Measurements from ENCODE around the gene SCRN3.
"Not testable (repeated sequence)": the region's sequence is repeated elsewhere in the genome, so short reads cannot be mapped to it uniquely, and the experiment has no call there.

Gene SCRN3

DNA sequence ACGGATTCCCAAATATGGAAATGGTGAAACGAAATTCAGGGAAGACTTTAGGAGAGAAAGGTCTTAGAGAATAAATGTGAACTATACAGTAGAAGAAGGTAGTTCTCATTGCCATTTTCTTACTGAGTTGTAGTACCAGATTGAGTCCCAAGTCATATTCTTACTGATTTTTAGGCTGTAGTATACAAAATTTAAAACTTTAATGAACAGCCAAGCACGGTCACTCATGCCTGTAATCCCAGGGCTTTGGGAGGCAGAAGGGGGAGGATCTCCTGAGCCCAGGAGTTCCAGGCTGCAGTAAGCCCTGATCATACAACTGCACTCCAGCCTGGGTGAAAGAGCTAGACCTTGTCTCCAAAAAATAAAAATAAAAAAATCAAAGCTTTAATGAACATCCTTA, 2.2 kb downstream of the SCRN3 start:
- DNase-seq (ENCODE audit: extremely low read depth, insufficient read length) = no peak
- H3K36me3 ChIP-seq (ENCODE audit: control insufficient read depth, insufficient read depth, low read length) = no peaks in the 10 kb centered on the region; the same call in 1 of the 2 replicates
- TF ChIP-seq, protein P1, sequence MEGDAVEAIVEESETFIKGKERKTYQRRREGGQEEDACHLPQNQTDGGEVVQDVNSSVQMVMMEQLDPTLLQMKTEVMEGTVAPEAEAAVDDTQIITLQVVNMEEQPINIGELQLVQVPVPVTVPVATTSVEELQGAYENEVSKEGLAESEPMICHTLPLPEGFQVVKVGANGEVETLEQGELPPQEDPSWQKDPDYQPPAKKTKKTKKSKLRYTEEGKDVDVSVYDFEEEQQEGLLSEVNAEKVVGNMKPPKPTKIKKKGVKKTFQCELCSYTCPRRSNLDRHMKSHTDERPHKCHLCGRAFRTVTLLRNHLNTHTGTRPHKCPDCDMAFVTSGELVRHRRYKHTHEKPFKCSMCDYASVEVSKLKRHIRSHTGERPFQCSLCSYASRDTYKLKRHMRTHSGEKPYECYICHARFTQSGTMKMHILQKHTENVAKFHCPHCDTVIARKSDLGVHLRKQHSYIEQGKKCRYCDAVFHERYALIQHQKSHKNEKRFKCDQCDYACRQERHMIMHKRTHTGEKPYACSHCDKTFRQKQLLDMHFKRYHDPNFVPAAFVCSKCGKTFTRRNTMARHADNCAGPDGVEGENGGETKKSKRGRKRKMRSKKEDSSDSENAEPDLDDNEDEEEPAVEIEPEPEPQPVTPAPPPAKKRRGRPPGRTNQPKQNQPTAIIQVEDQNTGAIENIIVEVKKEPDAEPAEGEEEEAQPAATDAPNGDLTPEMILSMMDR (IDR thresholded peaks at IDR 0.05; ENCODE audit: insufficient read depth, low read length, poor library complexity, severe bottlenecking) = no peak
- H3K27me3 ChIP-seq (replicated peaks; ENCODE audit: control insufficient read depth, insufficient read depth, low read length) = no peaks in the 10 kb centered on the region
- H3K4me3 ChIP-seq (replicated peaks; ENCODE audit: low read depth, low read length) = no peak overlapping the region

DNA sequence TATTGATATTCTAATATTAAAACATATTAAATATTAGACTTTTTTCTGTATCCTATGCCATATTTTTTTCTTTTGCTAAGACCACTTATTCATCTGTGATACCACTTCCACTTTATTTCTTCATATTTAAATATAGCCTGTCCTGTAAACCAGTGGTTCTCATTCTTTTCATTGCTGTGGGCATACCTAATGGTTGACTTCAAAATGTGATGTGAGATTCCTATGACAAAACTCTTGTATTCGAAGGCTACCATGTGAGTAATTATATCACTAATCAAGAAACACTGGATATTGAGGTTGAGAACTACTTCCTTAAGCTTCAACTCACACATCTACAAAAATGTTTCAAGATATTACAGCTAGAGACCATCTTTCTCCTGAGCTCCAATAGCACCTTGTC, 3.6 kb downstream of the SCRN3 start:
- DNase-seq (ENCODE audit: extremely low read depth, insufficient read length) = no peak
- TF ChIP-seq, protein P1 (IDR thresholded peaks at IDR 0.05; ENCODE audit: insufficient read depth, low read length, poor library complexity, severe bottlenecking) = no peak
- H3K36me3 ChIP-seq (ENCODE audit: control insufficient read depth, insufficient read depth, low read length) = no peaks in the 10 kb centered on the region; the same call in 1 of the 2 replicates
- H3K27me3 ChIP-seq (replicated peaks; ENCODE audit: control insufficient read depth, insufficient read depth, low read length) = no peaks in the 10 kb centered on the region
- no peak overlapping the region for H3K4me3 ChIP-seq (replicated peaks; ENCODE audit: low read depth, low read length)

DNA sequence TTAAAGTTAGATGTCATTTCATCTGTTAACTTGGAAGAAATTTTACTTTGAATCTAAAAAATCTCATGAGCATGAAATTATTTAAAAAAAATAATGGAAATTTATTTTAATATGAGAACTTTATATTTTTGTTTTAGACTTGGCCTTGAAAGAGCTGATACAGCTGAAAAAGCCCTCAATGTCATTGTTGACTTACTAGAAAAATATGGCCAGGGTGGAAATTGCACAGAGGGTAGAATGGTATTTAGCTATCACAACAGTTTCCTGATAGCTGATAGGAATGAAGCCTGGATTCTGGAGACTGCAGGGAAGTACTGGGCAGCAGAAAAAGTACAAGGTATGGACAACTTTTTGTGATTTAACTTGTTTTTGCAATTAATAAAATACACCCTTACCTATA, 5.3 kb downstream of the SCRN3 start:
- Histone ChIP-seq H3K27me3 (replicated peaks; ENCODE audit: control insufficient read depth, insufficient read depth, low read length) (no peaks in the 10 kb centered on the region), H3K4me3 (replicated peaks; ENCODE audit: low read depth, low read length) (no peak overlapping the region), H3K36me3 (ENCODE audit: control insufficient read depth, insufficient read depth, low read length) (no peaks in the 10 kb centered on the region; the same call in 1 of the 2 replicates)
- no peak for DNase-seq (ENCODE audit: extremely low read depth, insufficient read length)
- TF ChIP-seq, protein P1 (IDR thresholded peaks at IDR 0.05; ENCODE audit: insufficient read depth, low read length, poor library complexity, severe bottlenecking) = no peak

DNA sequence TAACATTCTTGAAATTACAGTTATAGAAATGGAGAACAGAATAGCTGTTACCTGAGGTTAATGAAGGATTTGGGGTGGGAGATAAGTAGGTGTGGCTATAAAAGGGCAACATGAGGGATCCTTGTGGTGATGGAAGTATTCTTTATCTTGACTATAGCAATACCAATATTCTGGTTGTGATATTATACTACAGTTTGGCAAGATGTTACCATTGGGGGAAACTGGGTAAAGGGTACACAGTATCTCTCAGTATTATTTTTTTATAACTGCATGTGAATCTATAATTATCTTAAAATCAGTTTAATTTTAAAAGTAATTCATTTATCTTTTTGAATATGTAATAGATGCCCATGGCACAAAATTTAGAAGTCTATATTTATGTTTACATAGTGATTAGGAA, 8.1 kb downstream of the SCRN3 start:
- no peak for DNase-seq (ENCODE audit: extremely low read depth, insufficient read length)
- no peak overlapping the region for H3K4me3 ChIP-seq (replicated peaks; ENCODE audit: low read depth, low read length)
- no peaks in the 10 kb centered on the region for H3K27me3 ChIP-seq (replicated peaks; ENCODE audit: control insufficient read depth, insufficient read depth, low read length)
- H3K36me3 ChIP-seq (ENCODE audit: control insufficient read depth, insufficient read depth, low read length) = no peaks in the 10 kb centered on the region; the same call in 1 of the 2 replicates
- TF ChIP-seq, protein P1 (IDR thresholded peaks at IDR 0.05; ENCODE audit: insufficient read depth, low read length, poor library complexity, severe bottlenecking) = no peak

DNA sequence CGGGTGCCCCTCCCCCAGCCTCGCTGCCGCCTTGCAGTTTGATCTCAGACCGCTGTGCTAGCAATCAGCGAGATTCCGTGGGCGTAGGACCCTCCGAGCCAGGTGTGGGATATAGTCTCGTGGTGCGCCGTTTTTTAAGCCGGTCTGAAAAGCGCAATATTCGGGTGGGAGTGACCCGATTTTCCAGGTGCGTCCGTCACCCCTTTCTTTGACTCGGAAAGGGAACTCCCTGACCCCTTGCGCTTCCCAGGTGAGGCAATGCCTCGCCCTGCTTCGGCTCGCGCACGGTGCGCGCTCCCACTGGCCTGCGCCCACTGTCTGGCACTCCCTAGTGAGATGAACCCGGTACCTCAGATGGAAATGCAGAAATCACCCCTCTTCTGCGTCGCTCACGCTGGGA, 14.5 kb downstream of the SCRN3 start:
- not testable (repeated sequence) for DNase-seq (ENCODE audit: extremely low read depth, insufficient read length); H3K4me3 ChIP-seq (replicated peaks; ENCODE audit: low read depth, low read length); H3K36me3 ChIP-seq (ENCODE audit: control insufficient read depth, insufficient read depth, low read length)

DNA sequence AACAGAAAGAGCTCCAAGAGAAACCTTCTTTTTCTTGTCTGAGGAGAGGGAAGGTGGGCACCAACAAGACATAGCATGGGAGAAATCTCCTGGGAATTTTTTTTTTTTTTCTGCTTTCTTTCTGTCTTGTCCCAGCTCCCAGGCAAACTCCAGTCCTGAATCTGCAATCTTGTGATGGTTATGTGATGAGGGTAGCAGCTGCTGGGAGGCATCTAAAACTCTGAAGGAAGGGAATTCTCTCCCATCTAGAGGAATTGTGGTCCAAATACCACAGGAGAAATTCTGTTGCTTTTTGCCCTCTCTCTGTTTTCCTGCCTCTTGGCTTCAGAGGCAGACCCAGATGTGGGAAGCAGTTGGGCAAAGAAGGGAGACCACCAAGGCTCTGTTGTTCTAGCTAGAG, 16.7 kb downstream of the SCRN3 start:
- Histone ChIP-seq H3K36me3 (ENCODE audit: control insufficient read depth, insufficient read depth, low read length) (no peaks in the 10 kb centered on the region), H3K27me3 (replicated peaks; ENCODE audit: control insufficient read depth, insufficient read depth, low read length) (no peaks in the 10 kb centered on the region), H3K4me3 (replicated peaks; ENCODE audit: low read depth, low read length) (no peak overlapping the region)
- DNase-seq (ENCODE audit: extremely low read depth, insufficient read length) = no peak
- TF ChIP-seq, protein P1 (IDR thresholded peaks at IDR 0.05; ENCODE audit: insufficient read depth, low read length, poor library complexity, severe bottlenecking) = no peak

More for the DNA sequence above, 14.5 kb downstream of the SCRN3 start:
- not testable (repeated sequence) for H3K27me3 ChIP-seq (replicated peaks; ENCODE audit: control insufficient read depth, insufficient read depth, low read length)

Data from GM06990 (cell line).